ENCODE results near the gene ELK1. TPM values are rescaled to one million over a fixed set of nuclear protein-coding genes. Genes with fewer than 3 reads are reported as not detected.
A peak's percentile ranks its signal among the peaks of the same experiment; 100 is the strongest.

Gene ELK1
- polyA plus RNA-seq, 1 donor (not counting 4 experiments of a cell fraction or from before 2014, with no cell fraction given), result 12.9 TPM

DNA sequence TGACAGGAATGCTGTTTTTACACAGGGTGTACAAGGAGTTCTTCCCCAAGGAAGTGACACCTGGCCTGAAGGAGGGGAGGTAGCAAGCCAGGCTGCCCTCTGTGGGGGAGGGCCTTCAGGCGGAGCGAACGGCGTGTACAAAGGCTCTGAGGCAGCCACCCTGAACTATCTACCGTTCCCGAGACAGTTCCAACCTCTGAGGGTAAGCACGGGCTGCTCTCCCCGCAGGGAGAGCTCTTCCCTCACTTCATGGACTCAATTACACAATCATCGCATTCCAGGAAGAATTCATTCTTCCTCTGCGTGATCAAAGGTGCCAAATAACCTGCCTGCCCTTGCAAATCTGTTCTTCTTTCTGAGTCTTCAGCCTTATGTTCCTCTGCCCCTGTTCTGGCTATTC, 4.8 kb downstream of the ELK1 start:
- Histone ChIP-seq H3K9me3 (ENCODE audit: control insufficient read depth, low read depth, low read length) (no peaks in the 10 kb centered on the region), H3K4me2 (ENCODE audit: control insufficient read depth, extremely low read depth, insufficient read depth, low read depth, low read length) (no peak overlapping the region), H3K4me3 (ENCODE audit: control insufficient read depth in 2 of 3, extremely low read depth in 1 of 3, insufficient read depth in 2 of 3, low read depth in 1 of 3, low read length in 3 of 3) (no peak overlapping the region), H3K9ac (ENCODE audit: control insufficient read depth, extremely low read depth, insufficient read depth, low read length) (no peak overlapping the region), H3K4me1 (ENCODE audit: control insufficient read depth, extremely low read depth, insufficient read depth, low read length) (peaks cover 10% of the 10 kb centered on the region), H2AFZ (ENCODE audit: control insufficient read depth, low read length) (no peak overlapping the region), H3K79me2 (ENCODE audit: control insufficient read depth, insufficient read depth, low read length) (peaks cover 13% of the 10 kb centered on the region), H3K9me1 (ENCODE audit: control insufficient read depth, extremely low read depth, insufficient read depth, low read length) (peaks cover 2% of the 10 kb centered on the region), H4K20me1 (ENCODE audit: control insufficient read depth, extremely low read depth, insufficient read depth, low read length) (no peaks in the 10 kb centered on the region), H3K36me3 (ENCODE audit: control insufficient read depth in 2 of 2, extremely low read depth in 1 of 2, insufficient read depth in 2 of 2, low read length in 2 of 2) (peaks cover 0 to 10% of the 10 kb centered on the region in 2 experiments), H3K27me3 (ENCODE audit: control insufficient read depth, extremely low read depth, insufficient read depth, low read length) (no peaks in the 10 kb centered on the region), H3K27ac (ENCODE audit: control insufficient read depth, insufficient read depth, low read length) (no peak overlapping the region)
- TF ChIP-seq EZH2 (IDR thresholded peaks at IDR 0.05; ENCODE audit: low read length), result no peak
- TF ChIP-seq, protein P1, sequence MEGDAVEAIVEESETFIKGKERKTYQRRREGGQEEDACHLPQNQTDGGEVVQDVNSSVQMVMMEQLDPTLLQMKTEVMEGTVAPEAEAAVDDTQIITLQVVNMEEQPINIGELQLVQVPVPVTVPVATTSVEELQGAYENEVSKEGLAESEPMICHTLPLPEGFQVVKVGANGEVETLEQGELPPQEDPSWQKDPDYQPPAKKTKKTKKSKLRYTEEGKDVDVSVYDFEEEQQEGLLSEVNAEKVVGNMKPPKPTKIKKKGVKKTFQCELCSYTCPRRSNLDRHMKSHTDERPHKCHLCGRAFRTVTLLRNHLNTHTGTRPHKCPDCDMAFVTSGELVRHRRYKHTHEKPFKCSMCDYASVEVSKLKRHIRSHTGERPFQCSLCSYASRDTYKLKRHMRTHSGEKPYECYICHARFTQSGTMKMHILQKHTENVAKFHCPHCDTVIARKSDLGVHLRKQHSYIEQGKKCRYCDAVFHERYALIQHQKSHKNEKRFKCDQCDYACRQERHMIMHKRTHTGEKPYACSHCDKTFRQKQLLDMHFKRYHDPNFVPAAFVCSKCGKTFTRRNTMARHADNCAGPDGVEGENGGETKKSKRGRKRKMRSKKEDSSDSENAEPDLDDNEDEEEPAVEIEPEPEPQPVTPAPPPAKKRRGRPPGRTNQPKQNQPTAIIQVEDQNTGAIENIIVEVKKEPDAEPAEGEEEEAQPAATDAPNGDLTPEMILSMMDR (optimal IDR thresholded peaks at IDR 0.05 in 1 of 3, IDR thresholded peaks at IDR 0.05 in 1 of 3, conservative IDR thresholded peaks at IDR 0.05 in 1 of 3; ENCODE audit: extremely low read depth in 1 of 3, insufficient read depth in 2 of 3, low read length in 3 of 3), result no peak
- FAIRE-seq (no peak), DNase-seq (ENCODE audit: low read depth, low spot score) (no peak)
- dilution Hi-C loops (cut with MboI; ENCODE audit: extremely low pct_ligation_motif_present, low sequenced_read_pairs), result no loop called here

DNA sequence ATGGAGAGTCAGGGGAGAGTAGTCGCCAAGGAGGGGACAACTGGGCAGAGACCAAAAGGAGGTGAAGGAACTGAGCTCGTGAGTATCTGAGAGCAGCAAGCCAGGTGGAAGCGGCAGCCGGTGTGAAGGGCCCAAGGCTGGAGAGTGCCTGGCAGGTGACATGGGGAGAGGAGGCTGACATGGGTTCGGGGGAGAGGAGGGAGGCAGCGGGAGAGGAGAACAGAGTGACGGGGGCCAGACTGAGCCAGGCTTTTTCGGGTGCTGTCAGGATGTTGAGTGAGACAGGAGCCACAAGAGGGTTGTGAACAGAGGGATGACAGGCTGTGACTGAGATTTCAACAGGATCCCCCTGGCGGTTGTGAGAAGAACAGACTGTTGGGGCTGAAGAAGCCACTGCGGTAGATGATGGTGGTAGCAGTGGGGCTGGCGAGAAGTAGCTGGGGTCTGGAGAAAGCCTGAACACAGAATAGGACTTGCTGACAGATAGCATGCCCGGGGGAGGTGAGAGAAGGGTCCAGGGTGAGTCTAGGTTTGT, 5.7 kb downstream of the ELK1 start:
- peaks cover 11% of the 10 kb centered on the region for H3K79me2 ChIP-seq (ENCODE audit: control insufficient read depth, insufficient read depth, low read length)

More for the DNA sequence above, 5.7 kb downstream of the ELK1 start:
- Histone ChIP-seq H3K27ac (ENCODE audit: control insufficient read depth, insufficient read depth, low read length) (no peak overlapping the region), H2AFZ (ENCODE audit: control insufficient read depth, low read length) (no peak overlapping the region), H3K36me3 (ENCODE audit: control insufficient read depth in 2 of 2, extremely low read depth in 1 of 2, insufficient read depth in 2 of 2, low read length in 2 of 2) (peaks cover 0 to 16% of the 10 kb centered on the region in 2 experiments), H3K4me1 (ENCODE audit: control insufficient read depth, extremely low read depth, insufficient read depth, low read length) (peaks cover 10% of the 10 kb centered on the region), H3K9ac (ENCODE audit: control insufficient read depth, extremely low read depth, insufficient read depth, low read length) (no peak overlapping the region), H4K20me1 (ENCODE audit: control insufficient read depth, extremely low read depth, insufficient read depth, low read length) (no peaks in the 10 kb centered on the region), H3K9me1 (ENCODE audit: control insufficient read depth, extremely low read depth, insufficient read depth, low read length) (peaks cover 2% of the 10 kb centered on the region), H3K4me2 (ENCODE audit: control insufficient read depth, extremely low read depth, insufficient read depth, low read depth, low read length) (no peak overlapping the region), H3K9me3 (ENCODE audit: control insufficient read depth, low read depth, low read length) (no peaks in the 10 kb centered on the region), H3K27me3 (ENCODE audit: control insufficient read depth, extremely low read depth, insufficient read depth, low read length) (no peaks in the 10 kb centered on the region), H3K4me3 (ENCODE audit: control insufficient read depth in 2 of 3, extremely low read depth in 1 of 3, insufficient read depth in 2 of 3, low read depth in 1 of 3, low read length in 3 of 3) (no peak overlapping the region)
- DNase-seq (ENCODE audit: low read depth, low spot score), result no peak
- no peak for FAIRE-seq
- dilution Hi-C loops (cut with MboI; ENCODE audit: extremely low pct_ligation_motif_present, low sequenced_read_pairs), result no loop called here
- TF ChIP-seq, protein P1 (optimal IDR thresholded peaks at IDR 0.05 in 1 of 3, IDR thresholded peaks at IDR 0.05 in 1 of 3, conservative IDR thresholded peaks at IDR 0.05 in 1 of 3; ENCODE audit: extremely low read depth in 1 of 3, insufficient read depth in 2 of 3, low read length in 3 of 3), result peak; percentile 33 to 39 (median 33)
- TF ChIP-seq EZH2 (IDR thresholded peaks at IDR 0.05; ENCODE audit: low read length), result no peak
